Measurements from ENCODE around the gene LINGO4. TPM values are rescaled to one million over a fixed set of nuclear protein-coding genes. Genes with fewer than 3 reads are reported as not detected.

LINGO4 gene
- total and polyA plus RNA-seq, 2 of the 13 experiments (the other 11 are each of a cell fraction or from before 2014, with no cell fraction given): 0.02 to 0.05 TPM

DNA sequence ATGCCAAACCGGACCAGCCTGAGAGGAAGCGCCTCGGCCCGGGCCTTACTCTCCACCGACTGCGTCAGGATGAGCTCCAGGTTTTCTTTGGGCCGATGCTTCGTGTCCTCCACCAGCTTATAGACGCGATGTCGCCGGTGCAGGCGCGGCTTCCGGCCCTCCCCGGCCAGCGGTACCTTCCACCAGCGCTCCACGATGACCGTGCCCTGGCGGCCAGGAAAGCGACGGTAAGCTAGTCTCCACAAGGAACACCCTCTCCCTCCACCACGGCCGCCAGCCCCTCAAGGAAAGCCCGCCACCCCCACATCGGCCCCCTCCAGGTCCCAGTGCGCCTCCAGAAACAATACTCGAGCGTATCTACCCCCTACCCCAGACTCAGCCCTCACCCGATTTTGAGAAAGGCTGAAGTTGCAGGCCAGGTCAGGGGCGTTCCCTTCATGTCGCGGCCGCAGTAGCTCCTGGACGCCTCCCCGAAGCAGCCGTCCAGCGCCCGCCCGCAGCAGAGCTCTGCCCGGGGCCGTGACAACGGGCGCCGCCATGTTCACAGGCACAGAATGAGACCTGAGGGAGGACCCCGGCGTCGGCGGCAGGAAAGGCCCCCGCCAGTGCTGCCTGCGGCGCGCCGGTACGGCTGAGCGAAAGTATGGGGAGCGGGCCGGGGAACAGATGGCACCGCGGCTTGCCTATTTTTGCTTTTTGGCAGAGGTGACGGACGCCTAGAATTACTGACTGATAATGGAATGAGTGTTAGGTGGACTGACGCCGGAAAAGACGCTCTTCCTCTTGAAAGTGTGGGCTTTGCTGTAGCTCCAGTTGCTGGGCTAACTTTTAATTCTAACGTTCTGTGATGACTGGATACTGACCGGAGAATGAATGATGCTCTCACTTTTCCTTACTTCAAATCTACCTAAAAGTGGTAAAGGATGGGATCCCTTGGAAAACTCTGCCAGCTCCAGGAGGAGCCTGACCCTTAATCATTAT lies 42.0 kb downstream of the LINGO4 start, which contains the start of gene MRPL9 (continued):
- TF ChIP-seq ARHGAP35 (CRISPR knock-in tag; IDR thresholded peaks at IDR 0.05; ENCODE audit: borderline replicate concordance) (no peak; the same call in 1 of the 2 replicates), ZSCAN22 (CRISPR knock-in tag; IDR thresholded peaks at IDR 0.05) (no peak), MEIS2 (CRISPR knock-in tag; IDR thresholded peaks at IDR 0.05) (peak; percentile 45; the same call in 1 of the 2 replicates), ZNF264 (CRISPR knock-in tag; IDR thresholded peaks at IDR 0.05) (no peak), MXI1 (IDR thresholded peaks at IDR 0.05; ENCODE audit: borderline replicate concordance, low read depth, low read length) (peak; percentile 41; the same call in 1 of the 3 replicates), ZNF552 (CRISPR knock-in tag; IDR thresholded peaks at IDR 0.05; ENCODE audit: borderline replicate concordance) (no peak; the same call in 1 of the 2 replicates), SIX1 (CRISPR knock-in tag; IDR thresholded peaks at IDR 0.05; ENCODE audit: borderline replicate concordance) (peak; percentile 36; the same call in 1 of the 2 replicates), XBP1 (CRISPR knock-in tag; IDR thresholded peaks at IDR 0.05) (no peak), ZNF205 (CRISPR knock-in tag; IDR thresholded peaks at IDR 0.05) (no peak), ZHX2 (IDR thresholded peaks at IDR 0.05; ENCODE audit: low read depth) (0 out of 2 replicates have a peak, but pooled peaks have one; percentile 53), ZHX2 (CRISPR knock-in tag; IDR thresholded peaks at IDR 0.05; ENCODE audit: borderline replicate concordance) (no peak), ZNF607 (CRISPR knock-in tag; IDR thresholded peaks at IDR 0.05; ENCODE audit: borderline replicate concordance) (peak; percentile 51; the same call in 1 of the 2 replicates), FOXM1 (CRISPR knock-in tag; IDR thresholded peaks at IDR 0.05) (no peak), ZNF253 (CRISPR knock-in tag; IDR thresholded peaks at IDR 0.05; ENCODE audit: borderline replicate concordance) (no peak)
- TF ChIP-seq, protein P1, sequence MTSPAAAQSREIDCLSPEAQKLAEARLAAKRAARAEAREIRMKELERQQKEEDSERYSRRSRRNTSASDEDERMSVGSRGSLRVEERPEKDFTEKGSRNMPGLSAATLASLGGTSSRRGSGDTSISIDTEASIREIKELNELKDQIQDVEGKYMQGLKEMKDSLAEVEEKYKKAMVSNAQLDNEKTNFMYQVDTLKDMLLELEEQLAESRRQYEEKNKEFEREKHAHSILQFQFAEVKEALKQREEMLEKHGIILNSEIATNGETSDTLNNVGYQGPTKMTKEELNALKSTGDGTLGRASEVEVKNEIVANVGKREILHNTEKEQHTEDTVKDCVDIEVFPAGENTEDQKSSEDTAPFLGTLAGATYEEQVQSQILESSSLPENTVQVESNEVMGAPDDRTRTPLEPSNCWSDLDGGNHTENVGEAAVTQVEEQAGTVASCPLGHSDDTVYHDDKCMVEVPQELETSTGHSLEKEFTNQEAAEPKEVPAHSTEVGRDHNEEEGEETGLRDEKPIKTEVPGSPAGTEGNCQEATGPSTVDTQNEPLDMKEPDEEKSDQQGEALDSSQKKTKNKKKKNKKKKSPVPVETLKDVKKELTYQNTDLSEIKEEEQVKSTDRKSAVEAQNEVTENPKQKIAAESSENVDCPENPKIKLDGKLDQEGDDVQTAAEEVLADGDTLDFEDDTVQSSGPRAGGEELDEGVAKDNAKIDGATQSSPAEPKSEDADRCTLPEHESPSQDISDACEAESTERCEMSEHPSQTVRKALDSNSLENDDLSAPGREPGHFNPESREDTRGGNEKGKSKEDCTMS (CRISPR knock-in tag; conservative IDR thresholded peaks at IDR 0.05): no peak
- TF ChIP-seq, protein P2, sequence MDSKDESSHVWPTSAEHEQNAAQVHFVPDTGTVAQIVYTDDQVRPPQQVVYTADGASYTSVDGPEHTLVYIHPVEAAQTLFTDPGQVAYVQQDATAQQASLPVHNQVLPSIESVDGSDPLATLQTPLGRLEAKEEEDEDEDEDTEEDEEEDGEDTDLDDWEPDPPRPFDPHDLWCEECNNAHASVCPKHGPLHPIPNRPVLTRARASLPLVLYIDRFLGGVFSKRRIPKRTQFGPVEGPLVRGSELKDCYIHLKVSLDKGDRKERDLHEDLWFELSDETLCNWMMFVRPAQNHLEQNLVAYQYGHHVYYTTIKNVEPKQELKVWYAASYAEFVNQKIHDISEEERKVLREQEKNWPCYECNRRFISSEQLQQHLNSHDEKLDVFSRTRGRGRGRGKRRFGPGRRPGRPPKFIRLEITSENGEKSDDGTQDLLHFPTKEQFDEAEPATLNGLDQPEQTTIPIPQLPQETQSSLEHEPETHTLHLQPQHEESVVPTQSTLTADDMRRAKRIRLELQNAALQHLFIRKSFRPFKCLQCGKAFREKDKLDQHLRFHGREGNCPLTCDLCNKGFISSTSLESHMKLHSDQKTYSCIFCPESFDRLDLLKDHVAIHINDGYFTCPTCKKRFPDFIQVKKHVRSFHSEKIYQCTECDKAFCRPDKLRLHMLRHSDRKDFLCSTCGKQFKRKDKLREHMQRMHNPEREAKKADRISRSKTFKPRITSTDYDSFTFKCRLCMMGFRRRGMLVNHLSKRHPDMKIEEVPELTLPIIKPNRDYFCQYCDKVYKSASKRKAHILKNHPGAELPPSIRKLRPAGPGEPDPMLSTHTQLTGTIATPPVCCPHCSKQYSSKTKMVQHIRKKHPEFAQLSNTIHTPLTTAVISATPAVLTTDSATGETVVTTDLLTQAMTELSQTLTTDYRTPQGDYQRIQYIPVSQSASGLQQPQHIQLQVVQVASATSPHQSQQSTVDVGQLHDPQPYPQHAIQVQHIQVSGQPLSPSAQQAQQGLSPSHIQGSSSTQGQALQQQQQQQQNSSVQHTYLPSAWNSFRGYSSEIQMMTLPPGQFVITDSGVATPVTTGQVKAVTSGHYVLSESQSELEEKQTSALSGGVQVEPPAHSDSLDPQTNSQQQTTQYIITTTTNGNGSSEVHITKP (CRISPR knock-in tag; IDR thresholded peaks at IDR 0.05; ENCODE audit: low read depth): no peak

All from HepG2 (cell line).